KG1 (cell line): ENCODE measurements around the gene PTGES.
"Not testable (repeated sequence)": the region's sequence is repeated elsewhere in the genome, so short reads cannot be mapped to it uniquely, and the experiment has no call there.

Source experiments
- DNase-seq: peaks from one replicate; lab custom pipeline; 2025; lab: John Stamatoyannopoulos, UW

The PTGES gene

GRCh38 chr9:129770741-129771140 lies 17.9 kb upstream of the PTGES start:
- DNase-seq = no peak

- no peak for DNase-seq
Observed at GRCh38 chr9:129769669-129770068, 16.8 kb upstream of the PTGES start.

- no peak for DNase-seq
Observed at GRCh38 chr9:129768486-129768885, 15.6 kb upstream of the PTGES start.

- DNase-seq = no peak
Observed at GRCh38 chr9:129765764-129766317, 13.0 kb upstream of the PTGES start.

- no peak for DNase-seq
Observed at GRCh38 chr9:129762985-129763926, 10.4 kb upstream of the PTGES start.

GRCh38 chr9:129762370-129762984 lies 9.6 kb upstream of the PTGES start:
- not testable (repeated sequence) for DNase-seq

- DNase-seq = no peak
Observed at GRCh38 chr9:129761901-129762369, 9.1 kb upstream of the PTGES start.

GRCh38 chr9:129761293-129761900 lies 8.6 kb upstream of the PTGES start:
- no peak for DNase-seq

GRCh38 chr9:129760784-129761183 lies 7.9 kb upstream of the PTGES start:
- DNase-seq = not testable (repeated sequence)

GRCh38 chr9:129759804-129760502 lies 7.1 kb upstream of the PTGES start:
- no peak for DNase-seq

GRCh38 chr9:129759319-129759718 lies 6.5 kb upstream of the PTGES start:
- no peak for DNase-seq

GRCh38 chr9:129757045-129757444 lies 4.2 kb upstream of the PTGES start:
- no peak for DNase-seq

GRCh38 chr9:129756191-129756590 lies 3.3 kb upstream of the PTGES start:
- DNase-seq = no peak

GRCh38 chr9:129755151-129755550 lies 2.3 kb upstream of the PTGES start:
- DNase-seq = no peak

GRCh38 chr9:129751841-129752801 lies 721 bp downstream of the PTGES start:
- no peak for DNase-seq

GRCh38 chr9:129750013-129750638 lies 2.7 kb downstream of the PTGES start:
- no peak for DNase-seq

- no peak for DNase-seq
Observed at GRCh38 chr9:129749575-129749974, 3.3 kb downstream of the PTGES start.

- not testable (repeated sequence) for DNase-seq
Observed at GRCh38 chr9:129749052-129749451, 3.8 kb downstream of the PTGES start.

GRCh38 chr9:129748249-129748648 lies 4.6 kb downstream of the PTGES start:
- no peak for DNase-seq

- DNase-seq = no peak
Observed at GRCh38 chr9:129746092-129746777, 6.6 kb downstream of the PTGES start.
